ENCODE results near the gene NSD1.

NSD1 gene

DNA sequence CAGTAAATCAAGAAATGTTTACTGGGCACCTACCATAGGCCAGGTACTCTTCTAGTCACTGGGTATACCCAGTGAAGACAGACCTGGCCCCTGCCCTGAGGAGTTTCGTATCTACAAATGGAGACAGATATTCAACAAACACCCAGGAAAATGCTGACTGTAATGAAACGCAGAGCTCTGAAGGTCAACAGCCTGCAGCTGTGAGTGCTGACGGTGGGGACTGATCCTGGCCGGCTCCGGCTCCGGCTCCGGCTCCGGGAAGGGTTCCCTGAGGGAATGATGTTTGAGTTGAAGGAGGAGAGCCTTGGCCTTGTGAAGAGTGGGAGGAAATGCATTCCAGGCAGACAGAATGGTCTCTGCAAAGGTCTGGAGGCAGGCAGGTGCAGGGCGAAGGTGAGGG, 23.8 kb upstream of the NSD1 start:
- Histone ChIP-seq H3K4me3 (replicated peaks; ENCODE audit: insufficient read depth, low read length) (no peak overlapping the region), H3K27ac (replicated peaks) (no peak overlapping the region), H3K27me3 (ENCODE audit: insufficient read depth, poor library complexity, severe bottlenecking) (no peaks in the 10 kb centered on the region)
- TF ChIP-seq GABPA (IDR thresholded peaks at IDR 0.05; ENCODE audit: low read depth) (no peak), POLR2AphosphoS5 (IDR thresholded peaks at IDR 0.05; ENCODE audit: low read depth) (no peak), SPI1 (IDR thresholded peaks at IDR 0.05; ENCODE audit: borderline replicate concordance, low read depth) (no peak)
- TF ChIP-seq, protein P1, sequence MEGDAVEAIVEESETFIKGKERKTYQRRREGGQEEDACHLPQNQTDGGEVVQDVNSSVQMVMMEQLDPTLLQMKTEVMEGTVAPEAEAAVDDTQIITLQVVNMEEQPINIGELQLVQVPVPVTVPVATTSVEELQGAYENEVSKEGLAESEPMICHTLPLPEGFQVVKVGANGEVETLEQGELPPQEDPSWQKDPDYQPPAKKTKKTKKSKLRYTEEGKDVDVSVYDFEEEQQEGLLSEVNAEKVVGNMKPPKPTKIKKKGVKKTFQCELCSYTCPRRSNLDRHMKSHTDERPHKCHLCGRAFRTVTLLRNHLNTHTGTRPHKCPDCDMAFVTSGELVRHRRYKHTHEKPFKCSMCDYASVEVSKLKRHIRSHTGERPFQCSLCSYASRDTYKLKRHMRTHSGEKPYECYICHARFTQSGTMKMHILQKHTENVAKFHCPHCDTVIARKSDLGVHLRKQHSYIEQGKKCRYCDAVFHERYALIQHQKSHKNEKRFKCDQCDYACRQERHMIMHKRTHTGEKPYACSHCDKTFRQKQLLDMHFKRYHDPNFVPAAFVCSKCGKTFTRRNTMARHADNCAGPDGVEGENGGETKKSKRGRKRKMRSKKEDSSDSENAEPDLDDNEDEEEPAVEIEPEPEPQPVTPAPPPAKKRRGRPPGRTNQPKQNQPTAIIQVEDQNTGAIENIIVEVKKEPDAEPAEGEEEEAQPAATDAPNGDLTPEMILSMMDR (IDR thresholded peaks at IDR 0.05; ENCODE audit: insufficient read depth, low read length) = no peak
- TF ChIP-seq, protein P2, sequence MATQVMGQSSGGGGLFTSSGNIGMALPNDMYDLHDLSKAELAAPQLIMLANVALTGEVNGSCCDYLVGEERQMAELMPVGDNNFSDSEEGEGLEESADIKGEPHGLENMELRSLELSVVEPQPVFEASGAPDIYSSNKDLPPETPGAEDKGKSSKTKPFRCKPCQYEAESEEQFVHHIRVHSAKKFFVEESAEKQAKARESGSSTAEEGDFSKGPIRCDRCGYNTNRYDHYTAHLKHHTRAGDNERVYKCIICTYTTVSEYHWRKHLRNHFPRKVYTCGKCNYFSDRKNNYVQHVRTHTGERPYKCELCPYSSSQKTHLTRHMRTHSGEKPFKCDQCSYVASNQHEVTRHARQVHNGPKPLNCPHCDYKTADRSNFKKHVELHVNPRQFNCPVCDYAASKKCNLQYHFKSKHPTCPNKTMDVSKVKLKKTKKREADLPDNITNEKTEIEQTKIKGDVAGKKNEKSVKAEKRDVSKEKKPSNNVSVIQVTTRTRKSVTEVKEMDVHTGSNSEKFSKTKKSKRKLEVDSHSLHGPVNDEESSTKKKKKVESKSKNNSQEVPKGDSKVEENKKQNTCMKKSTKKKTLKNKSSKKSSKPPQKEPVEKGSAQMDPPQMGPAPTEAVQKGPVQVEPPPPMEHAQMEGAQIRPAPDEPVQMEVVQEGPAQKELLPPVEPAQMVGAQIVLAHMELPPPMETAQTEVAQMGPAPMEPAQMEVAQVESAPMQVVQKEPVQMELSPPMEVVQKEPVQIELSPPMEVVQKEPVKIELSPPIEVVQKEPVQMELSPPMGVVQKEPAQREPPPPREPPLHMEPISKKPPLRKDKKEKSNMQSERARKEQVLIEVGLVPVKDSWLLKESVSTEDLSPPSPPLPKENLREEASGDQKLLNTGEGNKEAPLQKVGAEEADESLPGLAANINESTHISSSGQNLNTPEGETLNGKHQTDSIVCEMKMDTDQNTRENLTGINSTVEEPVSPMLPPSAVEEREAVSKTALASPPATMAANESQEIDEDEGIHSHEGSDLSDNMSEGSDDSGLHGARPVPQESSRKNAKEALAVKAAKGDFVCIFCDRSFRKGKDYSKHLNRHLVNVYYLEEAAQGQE (IDR thresholded peaks at IDR 0.05; ENCODE audit: insufficient replicate concordance, low read depth) = no peak
- no peak for DNase-seq (ENCODE audit: low read depth in 1 of 2, low spot score in 1 of 2)

DNA sequence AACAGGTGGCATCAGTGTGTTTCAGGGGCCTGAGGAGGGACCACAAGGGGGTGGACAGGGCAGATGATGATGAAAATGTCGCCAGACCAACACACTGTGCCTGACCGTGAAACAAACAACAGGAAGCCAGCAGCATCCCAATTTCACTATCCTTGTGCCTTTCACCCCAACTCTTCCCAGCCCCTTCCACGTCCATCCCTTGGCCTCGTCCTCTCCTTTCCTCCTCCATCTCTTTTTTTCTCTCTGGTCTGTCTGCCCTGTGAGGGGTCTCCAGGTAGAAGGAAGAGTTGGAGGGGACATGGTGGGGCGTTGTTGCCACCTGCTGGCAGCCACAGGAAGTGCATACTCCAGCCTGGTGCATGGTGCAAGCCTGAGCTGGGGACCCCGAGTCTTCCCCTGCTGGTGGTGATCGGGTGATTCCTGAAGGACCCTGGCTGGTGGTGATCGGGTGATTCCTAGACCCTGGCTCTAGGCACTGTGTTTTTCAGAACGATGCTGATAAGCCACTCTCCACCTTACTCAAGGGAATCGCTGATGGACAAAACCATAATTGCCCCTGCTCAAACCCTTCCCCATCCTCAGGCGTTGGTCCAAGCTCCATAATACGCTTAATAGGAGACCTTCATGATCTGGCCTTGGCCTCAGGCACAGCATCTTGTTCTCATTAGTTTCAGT, 21.7 kb upstream of the NSD1 start:
- H3K27me3 ChIP-seq (ENCODE audit: insufficient read depth, poor library complexity, severe bottlenecking) = no peaks in the 10 kb centered on the region
- TF ChIP-seq POLR2AphosphoS5 (IDR thresholded peaks at IDR 0.05; ENCODE audit: low read depth) (no peak), SPI1 (IDR thresholded peaks at IDR 0.05; ENCODE audit: borderline replicate concordance, low read depth) (no peak)
- TF ChIP-seq, protein P1 (IDR thresholded peaks at IDR 0.05; ENCODE audit: insufficient read depth, low read length) = peak; percentile 92
- TF ChIP-seq, protein P2 (IDR thresholded peaks at IDR 0.05; ENCODE audit: insufficient replicate concordance, low read depth) = no peak
- H3K4me3 ChIP-seq (replicated peaks; ENCODE audit: insufficient read depth, low read length) = no peak overlapping the region
- peak in 1 of 2 experiments; percentile 35 for DNase-seq (ENCODE audit: low read depth in 1 of 2, low spot score in 1 of 2)
- H3K27ac ChIP-seq (replicated peaks) = no peak overlapping the region

DNA sequence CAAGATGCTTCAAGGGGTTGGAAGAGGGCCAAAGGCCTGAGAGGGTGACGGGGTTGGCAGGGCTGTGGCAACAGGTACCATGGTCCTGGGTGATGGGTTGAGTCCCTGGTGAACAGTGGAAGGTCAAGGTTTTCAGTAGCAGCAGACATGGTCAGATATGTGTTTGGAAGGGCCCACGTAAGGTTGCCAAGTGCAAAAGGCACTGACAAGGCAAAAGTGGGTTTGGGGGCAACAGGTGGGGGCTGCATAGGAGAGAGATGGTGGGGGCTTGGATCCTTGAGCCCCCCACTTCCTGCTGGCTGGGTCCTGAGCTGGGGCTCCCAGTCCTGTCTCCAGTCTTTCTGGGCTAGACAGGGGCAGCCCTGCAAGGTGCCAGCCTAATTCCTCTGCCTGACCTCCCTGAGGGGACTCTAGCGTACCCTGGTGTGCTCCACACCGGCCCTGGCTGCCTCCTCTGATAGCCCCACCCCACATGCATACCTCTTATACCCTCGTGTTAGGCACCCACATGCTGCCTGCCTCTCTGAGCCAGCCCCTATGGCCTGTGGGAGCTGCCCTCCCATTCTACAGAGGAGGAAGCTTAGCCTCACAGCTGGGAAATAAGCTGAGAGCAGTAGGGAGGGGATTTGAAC, 20.9 kb upstream of the NSD1 start:
- no peaks in the 10 kb centered on the region for H3K27me3 ChIP-seq (ENCODE audit: insufficient read depth, poor library complexity, severe bottlenecking)
- DNase-seq (ENCODE audit: low read depth in 1 of 2, low spot score in 1 of 2) = no peak
- TF ChIP-seq, protein P1 (IDR thresholded peaks at IDR 0.05; ENCODE audit: insufficient read depth, low read length) = no peak
- no peak for TF ChIP-seq POLR2AphosphoS5 (IDR thresholded peaks at IDR 0.05; ENCODE audit: low read depth)
- TF ChIP-seq, protein P2 (IDR thresholded peaks at IDR 0.05; ENCODE audit: insufficient replicate concordance, low read depth) = no peak
- TF ChIP-seq GABPA (IDR thresholded peaks at IDR 0.05; ENCODE audit: low read depth) = no peak
- TF ChIP-seq SPI1 (IDR thresholded peaks at IDR 0.05; ENCODE audit: borderline replicate concordance, low read depth) = no peak
- no peak overlapping the region for H3K4me3 ChIP-seq (replicated peaks; ENCODE audit: insufficient read depth, low read length)
- no peak overlapping the region for H3K27ac ChIP-seq (replicated peaks)
